ENCODE data around the gene TNNC2.

Gene TNNC2

GRCh38 chr20:45848969-45849582, 22.0 kb upstream of the TNNC2 start:
- DNase-seq (ENCODE audit: low spot score) = no peak
- H3K27ac ChIP-seq = no peak overlapping the region
- TF ChIP-seq, protein P1, sequence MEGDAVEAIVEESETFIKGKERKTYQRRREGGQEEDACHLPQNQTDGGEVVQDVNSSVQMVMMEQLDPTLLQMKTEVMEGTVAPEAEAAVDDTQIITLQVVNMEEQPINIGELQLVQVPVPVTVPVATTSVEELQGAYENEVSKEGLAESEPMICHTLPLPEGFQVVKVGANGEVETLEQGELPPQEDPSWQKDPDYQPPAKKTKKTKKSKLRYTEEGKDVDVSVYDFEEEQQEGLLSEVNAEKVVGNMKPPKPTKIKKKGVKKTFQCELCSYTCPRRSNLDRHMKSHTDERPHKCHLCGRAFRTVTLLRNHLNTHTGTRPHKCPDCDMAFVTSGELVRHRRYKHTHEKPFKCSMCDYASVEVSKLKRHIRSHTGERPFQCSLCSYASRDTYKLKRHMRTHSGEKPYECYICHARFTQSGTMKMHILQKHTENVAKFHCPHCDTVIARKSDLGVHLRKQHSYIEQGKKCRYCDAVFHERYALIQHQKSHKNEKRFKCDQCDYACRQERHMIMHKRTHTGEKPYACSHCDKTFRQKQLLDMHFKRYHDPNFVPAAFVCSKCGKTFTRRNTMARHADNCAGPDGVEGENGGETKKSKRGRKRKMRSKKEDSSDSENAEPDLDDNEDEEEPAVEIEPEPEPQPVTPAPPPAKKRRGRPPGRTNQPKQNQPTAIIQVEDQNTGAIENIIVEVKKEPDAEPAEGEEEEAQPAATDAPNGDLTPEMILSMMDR (IDR thresholded peaks at IDR 0.05) = no peak
- H3K4me3 ChIP-seq = no peak overlapping the region

- no peak for DNase-seq (ENCODE audit: low spot score)
- no peak overlapping the region for H3K27ac ChIP-seq
- TF ChIP-seq, protein P1 (IDR thresholded peaks at IDR 0.05) = no peak
Measured at GRCh38 chr20:45848421-45848820, 21.3 kb upstream of the TNNC2 start.

GRCh38 chr20:45845452-45845851, 18.3 kb upstream of the TNNC2 start:
- DNase-seq (ENCODE audit: low spot score) = no peak
- TF ChIP-seq, protein P1 (IDR thresholded peaks at IDR 0.05) = no peak
- Histone ChIP-seq H3K27ac (no peak overlapping the region), H3K4me3 (no peak overlapping the region)

More at GRCh38 chr20:45848421-45848820, 21.3 kb upstream of the TNNC2 start:
- H3K4me3 ChIP-seq = no peak overlapping the region

GRCh38 chr20:45843506-45843905, 16.4 kb upstream of the TNNC2 start:
- DNase-seq (ENCODE audit: low spot score) = no peak
- TF ChIP-seq, protein P1 (IDR thresholded peaks at IDR 0.05) = no peak
- H3K4me3 ChIP-seq = no peak overlapping the region
- no peak overlapping the region for H3K27ac ChIP-seq

DNA sequence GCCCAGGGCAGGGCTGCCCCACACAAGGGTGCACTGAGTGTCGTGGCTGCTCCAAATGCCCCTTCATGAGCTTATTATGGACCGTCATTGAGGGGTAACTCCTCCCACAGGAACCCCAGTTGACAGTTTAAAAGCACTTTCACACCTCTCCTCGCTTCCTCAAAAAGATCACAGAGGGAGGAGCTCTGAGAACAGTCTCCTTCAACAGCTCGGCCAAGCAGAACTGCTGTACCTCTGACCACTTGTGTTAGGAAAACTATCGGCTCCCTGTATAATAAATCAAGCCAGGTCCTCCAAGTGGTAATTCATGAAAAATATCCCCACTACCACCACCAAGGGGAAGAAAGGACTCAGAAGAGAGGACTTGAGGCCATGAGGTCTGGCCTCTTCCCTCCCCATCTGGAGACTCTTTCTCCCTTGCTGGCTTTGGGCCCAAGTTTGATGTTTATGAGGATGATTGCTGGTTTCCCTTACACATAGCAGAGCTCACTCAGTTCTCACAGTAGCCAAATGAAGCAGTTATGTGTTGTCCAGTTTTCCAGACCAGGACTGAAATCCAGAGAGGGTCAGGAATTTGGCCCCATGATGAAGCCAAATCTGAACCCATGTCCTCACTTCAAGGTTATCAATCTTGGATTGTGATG, 15.2 kb upstream of the TNNC2 start:
- peak overlapping the region in 1 of 2 donors; percentile 43 for H3K27ac ChIP-seq
- DNase-seq (ENCODE audit: low spot score) = no peak

GRCh38 chr20:45841407-45842129, 14.5 kb upstream of the TNNC2 start:
- no peak overlapping the region for H3K4me3 ChIP-seq
- H3K27ac ChIP-seq = peak overlapping the region in 1 of 2 donors; percentile 43
- TF ChIP-seq, protein P1 (IDR thresholded peaks at IDR 0.05) = no peak
- DNase-seq (ENCODE audit: low spot score) = no peak

More for the DNA sequence above, 15.2 kb upstream of the TNNC2 start:
- TF ChIP-seq, protein P1 (IDR thresholded peaks at IDR 0.05) = no peak
- H3K4me3 ChIP-seq = no peak overlapping the region
